Astrocyte (in vitro differentiated cells and primary cell): Measurements from ENCODE around the gene S100PBP.

ENCODE experiments used
- CTCF ChIP-seq: IDR thresholded peaks from 2 replicates; pipeline ENCODE4 v1.5.1; 2011; ENCODE audit warnings: low read depth, mild to moderate bottlenecking, inconsistent platforms, low read length, moderate library complexity; ENCODE audit not compliant: insufficient read depth
- EZH2 ChIP-seq: IDR thresholded peaks from 2 replicates; pipeline ENCODE4 v1.6.1; 2012; ENCODE audit warnings: mild to moderate bottlenecking, low read length, inconsistent platforms; ENCODE audit not compliant: insufficient read depth

GRCh38 chr1:32897082-32898049 lies 79.9 kb downstream of the S100PBP start:
- TF ChIP-seq CTCF (no peak), EZH2 (no peak)
